Skeletal muscle cell (primary cell): Measurements from ENCODE around the gene PI4KB.

ENCODE experiments used
- DNase-seq: peaks from one replicate; pipeline ENCODE4 v3.0.0-alpha.2; 2010; ENCODE audit warnings: low read depth
- H3K4me3 ChIP-seq: 2 replicates; pipeline ENCODE4 v1.5.1; 2011; ENCODE audit warnings: low read depth, mild to moderate bottlenecking, control low read depth, low read length, moderate library complexity

Gene PI4KB

DNA sequence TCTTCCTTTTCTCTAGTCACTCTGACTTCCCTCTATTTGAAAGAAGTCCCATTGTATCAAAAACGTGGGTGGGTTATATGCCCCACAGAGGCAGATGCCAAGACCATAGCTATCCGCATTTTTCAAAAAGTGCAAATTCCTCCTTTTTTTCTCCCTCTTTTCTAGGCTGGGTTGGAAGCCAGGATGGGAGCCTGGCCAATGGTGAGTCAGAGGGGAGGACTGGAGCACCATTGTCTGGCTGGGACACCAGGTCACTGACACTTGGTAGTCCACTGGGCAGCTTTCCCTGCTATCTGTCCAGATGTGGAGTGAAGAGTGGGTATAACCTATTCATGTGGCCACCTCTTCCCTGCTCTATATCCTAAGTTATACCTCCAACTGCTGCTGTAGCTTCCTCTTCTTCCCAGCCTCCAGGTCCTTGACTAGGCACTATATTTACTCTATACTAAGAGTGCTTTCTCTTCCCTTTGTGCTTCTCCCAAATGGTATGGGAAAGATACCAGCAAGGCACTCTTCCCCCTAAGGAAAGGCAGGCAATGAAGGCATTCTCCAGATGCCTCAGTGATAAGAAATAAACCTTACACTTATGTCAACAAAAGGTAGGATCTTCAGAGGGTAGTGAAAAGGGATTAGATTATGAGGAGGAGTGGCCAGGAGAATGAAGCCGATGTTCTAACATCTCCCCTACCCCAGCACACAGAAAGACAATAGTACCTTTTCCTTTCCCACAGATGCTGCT lies 12.9 kb downstream of the PI4KB start:
- peak; percentile 53 for DNase-seq
- H3K4me3 ChIP-seq: no peak overlapping the region

DNA sequence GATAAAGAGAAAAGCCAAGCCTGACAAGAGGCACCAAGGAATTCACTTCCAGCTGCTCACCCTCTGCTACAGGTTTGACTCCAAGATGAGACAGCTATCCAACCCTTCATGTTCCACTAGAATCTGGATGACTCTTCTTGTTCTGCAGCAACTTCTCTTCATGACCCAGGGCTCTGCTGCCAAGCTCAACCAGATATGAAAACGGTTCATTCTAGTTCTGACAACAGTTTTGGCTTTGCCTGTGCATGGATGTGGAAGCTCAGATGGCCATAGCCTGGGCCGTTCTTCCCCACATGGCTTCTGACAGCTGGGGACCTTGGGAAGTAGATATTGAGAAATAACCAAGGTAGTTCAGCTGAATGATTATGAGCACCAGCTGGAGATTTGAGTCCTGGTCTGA lies 13.7 kb downstream of the PI4KB start:
- H3K4me3 ChIP-seq: no peak overlapping the region
- DNase-seq: no peak

- no peak for DNase-seq
These were observed 14.4 kb downstream of the PI4KB start for GRCh38 chr1:151312826-151313225.

GRCh38 chr1:151312411-151312810 lies 14.8 kb downstream of the PI4KB start:
- H3K4me3 ChIP-seq: no peak overlapping the region
- no peak for DNase-seq

More at GRCh38 chr1:151312826-151313225, 14.4 kb downstream of the PI4KB start:
- no peak overlapping the region for H3K4me3 ChIP-seq

DNA sequence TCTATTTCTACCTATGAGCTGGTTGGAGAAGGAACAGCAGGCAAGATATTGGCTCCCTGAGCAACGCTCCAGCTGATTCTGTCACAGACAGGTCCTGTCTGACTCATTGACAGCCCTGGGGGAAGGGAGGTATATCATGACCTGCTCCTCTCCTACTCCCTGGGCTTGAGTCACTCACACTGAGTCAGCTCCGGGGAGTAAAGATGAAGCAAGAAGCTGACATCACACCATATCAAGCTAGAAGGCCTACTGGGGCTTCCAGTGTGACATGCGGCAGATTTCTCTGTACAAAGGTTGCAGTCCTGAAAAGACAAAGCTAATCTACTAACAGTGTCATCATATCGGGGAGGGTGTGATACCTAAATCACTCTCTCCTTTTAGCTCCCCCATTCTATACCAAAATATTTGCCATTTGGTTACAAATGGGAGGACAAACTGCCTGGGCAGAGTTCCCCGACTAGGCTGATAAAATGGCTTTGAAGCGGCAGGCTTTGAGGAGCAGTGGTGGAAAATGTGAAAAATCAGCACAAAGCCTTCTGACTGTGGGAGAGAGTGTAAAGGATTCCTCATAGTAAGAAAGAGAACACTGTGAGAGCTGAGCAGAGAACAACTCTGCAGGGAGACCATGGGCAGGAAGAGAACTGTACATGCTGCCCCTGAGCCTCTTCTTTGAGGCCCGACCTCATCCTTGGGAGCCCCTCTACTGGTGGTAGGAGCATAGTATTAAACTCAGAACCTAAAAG lies 15.5 kb downstream of the PI4KB start:
- H3K4me3 ChIP-seq: no peak overlapping the region
- DNase-seq: peak; percentile 97

- H3K4me3 ChIP-seq: no peak overlapping the region
These were observed 16.2 kb downstream of the PI4KB start for GRCh38 chr1:151311011-151311410.

DNA sequence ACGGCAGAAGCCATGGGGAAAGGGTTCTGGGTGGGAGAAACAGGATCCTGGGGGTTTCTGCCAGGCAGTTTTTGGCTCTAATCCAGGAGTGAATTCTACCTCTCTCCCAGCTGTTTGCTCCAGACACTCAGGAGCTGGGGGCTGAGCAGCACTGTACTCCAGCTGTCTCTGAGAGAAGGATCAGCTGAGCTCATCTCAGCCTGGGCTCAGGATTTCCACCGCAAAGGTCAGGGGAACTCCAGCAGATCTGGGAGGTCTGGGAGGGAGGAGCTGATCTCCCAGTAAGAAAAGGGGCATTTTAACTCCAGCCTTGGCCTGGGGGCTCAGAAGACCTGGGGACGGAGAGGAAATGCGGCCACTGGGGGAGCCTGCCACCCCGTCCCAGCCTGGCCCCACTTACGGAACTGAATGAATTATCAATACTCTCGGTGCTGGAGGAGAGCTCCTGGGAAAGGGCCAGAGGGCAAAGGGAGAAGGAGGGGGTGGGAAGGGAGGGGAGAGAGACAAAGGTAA lies 17.3 kb downstream of the PI4KB start:
- H3K4me3 ChIP-seq: no peak overlapping the region
- DNase-seq: peak; percentile 51

More at GRCh38 chr1:151311011-151311410, 16.2 kb downstream of the PI4KB start:
- no peak for DNase-seq

DNA sequence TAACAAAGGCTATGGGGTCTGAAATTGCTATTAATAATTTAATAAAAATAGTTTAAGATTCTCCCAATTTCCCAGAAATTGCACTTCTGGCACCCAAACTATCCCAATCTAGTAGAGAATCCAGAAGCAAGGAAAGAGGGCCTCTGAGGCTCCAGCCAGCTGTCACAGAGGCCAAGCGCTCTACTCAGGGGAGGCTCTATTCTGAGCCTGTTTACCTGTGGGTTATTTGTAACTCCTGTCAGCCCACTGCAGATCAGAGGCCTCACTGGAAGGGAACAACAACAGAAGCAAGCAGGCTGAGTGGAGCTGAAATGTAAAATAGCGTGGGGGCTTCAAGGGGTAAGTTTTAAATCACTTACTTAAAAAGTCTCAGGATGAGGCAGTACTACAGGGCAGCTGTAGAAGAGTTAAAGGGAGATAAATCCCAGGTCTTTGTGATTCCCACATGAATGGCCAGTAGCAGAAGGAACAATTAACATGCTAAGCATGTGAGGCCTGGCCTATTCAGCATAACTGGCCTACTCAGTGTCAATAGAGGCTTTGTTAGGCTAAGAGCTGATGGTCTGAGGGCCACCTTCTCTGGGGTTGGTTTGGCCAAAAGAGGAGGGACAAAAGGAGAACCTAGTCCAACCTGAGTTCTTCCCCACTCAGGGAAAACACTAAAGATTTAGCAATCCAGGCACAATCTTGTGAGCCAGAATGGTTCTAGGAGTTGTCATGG lies 32.3 kb downstream of the PI4KB start:
- no peak for DNase-seq

DNA sequence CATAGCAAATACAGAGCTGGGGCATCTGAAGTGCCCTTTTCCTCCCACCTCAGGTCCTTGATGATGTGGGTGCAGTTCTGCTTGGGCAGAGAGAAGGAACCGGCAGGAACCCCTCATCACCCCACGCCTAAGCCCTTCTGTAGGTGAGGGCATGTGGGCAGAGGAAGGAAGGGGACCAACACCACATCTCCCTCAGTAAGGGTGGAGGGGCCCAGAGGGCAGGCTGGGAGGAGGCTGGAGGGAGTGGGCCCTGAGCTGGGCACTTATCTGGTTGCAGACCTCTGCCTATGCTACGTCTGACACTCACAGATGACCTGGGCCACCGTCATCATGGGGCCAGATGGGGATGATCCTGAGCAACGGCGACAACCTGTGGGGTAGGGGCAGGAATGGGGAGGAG lies 34.1 kb downstream of the PI4KB start:
- no peak overlapping the region for H3K4me3 ChIP-seq
- no peak for DNase-seq

More for the DNA sequence above, 32.3 kb downstream of the PI4KB start:
- H3K4me3 ChIP-seq: no peak overlapping the region

- no peak for DNase-seq
- no peak overlapping the region for H3K4me3 ChIP-seq
These were observed 34.8 kb downstream of the PI4KB start for GRCh38 chr1:151292207-151293030.

GRCh38 chr1:151290709-151291303 lies 36.4 kb downstream of the PI4KB start:
- H3K4me3 ChIP-seq: no peak overlapping the region
- DNase-seq: no peak

GRCh38 chr1:151289991-151290708 lies 37.1 kb downstream of the PI4KB start:
- no peak overlapping the region for H3K4me3 ChIP-seq
- no peak for DNase-seq

DNA sequence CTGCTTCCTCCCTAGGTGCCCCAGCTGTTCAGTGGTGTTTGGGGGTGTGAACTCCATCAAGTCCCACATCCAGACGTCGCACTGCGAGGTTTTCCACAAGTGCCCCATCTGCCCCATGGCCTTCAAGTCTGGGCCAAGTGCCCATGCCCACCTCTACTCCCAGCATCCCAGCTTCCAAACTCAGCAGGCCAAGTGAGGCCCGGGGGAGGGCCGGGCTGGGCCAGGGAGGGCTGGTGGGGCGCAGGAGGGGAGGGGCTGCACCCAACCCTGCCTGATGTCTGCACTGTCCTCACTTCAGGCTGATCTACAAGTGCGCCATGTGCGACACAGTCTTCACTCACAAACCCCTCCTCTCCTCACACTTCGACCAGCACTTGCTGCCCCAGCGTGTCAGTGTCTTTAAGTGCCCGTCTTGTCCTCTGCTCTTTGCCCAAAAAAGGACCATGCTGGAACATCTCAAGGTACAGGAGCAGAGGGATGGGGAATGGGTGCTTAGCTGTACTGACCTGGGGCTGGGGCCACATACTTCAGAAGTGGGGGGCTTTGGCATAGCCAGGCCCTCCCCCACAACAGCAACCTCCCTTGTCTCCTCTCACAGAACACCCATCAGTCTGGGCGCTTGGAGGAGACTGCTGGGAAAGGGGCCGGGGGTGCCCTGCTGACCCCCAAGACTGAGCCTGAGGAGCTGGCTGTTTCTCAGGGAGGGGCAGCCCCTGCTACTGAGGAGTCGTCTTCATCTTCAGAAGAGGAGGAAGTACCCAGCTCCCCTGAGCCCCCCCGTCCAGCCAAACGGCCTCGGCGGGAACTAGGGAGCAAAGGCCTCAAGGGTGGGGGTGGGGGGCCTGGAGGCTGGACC lies 37.9 kb downstream of the PI4KB start:
- no peak overlapping the region for H3K4me3 ChIP-seq
- no peak for DNase-seq

DNA sequence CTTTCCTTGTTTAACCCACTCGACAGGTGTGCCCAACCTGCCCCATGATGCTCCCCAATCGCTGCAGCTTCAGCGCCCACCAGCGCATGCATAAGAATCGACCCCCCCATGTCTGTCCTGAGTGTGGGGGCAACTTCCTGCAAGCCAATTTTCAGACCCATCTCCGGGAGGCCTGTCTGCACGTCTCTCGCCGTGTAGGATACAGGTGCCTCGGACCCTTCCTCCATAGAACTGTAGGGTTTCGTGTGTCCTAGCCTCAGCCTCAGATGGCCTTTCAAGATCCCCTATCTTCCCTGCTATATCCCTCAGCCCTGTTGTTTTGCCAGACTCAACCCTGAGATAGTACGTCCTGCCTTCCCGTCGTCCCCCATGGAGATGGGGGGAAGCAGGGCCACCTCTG lies 38.7 kb downstream of the PI4KB start:
- H3K4me3 ChIP-seq: no peak overlapping the region
- DNase-seq: no peak

GRCh38 chr1:151287767-151288500 lies 39.3 kb downstream of the PI4KB start:
- no peak for DNase-seq

GRCh38 chr1:151287341-151287699 lies 39.9 kb downstream of the PI4KB start:
- no peak overlapping the region for H3K4me3 ChIP-seq
- DNase-seq: no peak

More at GRCh38 chr1:151287767-151288500, 39.3 kb downstream of the PI4KB start:
- H3K4me3 ChIP-seq: no peak overlapping the region
